HCT116 (cell line): ENCODE results near the gene ABR.

Experiments
- EZH2 ChIP-seq: fragments of 200-600 bp; sonication (generic); IDR thresholded peaks from 2 replicates; pipeline ENCODE4 v1.6.1; 2017; ENCODE audit warnings: antibody characterized with exemption, mixed run types
- EZH2phosphoT487 ChIP-seq: fragments of 200-600 bp; IDR thresholded peaks from 2 replicates; pipeline ENCODE4 v1.6.1; 2018; ENCODE audit warnings: antibody characterized with exemption, borderline replicate concordance
- RAD21 ChIP-seq: IDR thresholded peaks from 2 replicates; pipeline ENCODE4 v1.6.1; 2012; ENCODE audit warnings: low read depth, mild to moderate bottlenecking
- REST ChIP-seq: IDR thresholded peaks from 2 replicates; pipeline ENCODE4 v1.6.1; 2012; ENCODE audit warnings: low read depth
- SIN3A ChIP-seq: IDR thresholded peaks from 2 replicates; pipeline ENCODE4 v1.6.1; 2012; ENCODE audit warnings: low read depth
- TCF7L2 ChIP-seq: IDR thresholded peaks from 2 replicates; pipeline ENCODE4 v1.7.0; 2011; ENCODE audit warnings: borderline replicate concordance, inconsistent platforms; ENCODE audit not compliant: insufficient read depth, insufficient read length; ENCODE audit errors: extremely low read depth
- YY1 ChIP-seq: IDR thresholded peaks from 2 replicates; pipeline ENCODE4 v1.6.1; 2011; ENCODE audit warnings: low read length, low read depth, moderate library complexity, mild to moderate bottlenecking; ENCODE audit not compliant: insufficient replicate concordance; ENCODE audit errors: extremely low read depth
- TF ChIP-seq, protein P1 (sequence below), 3 experiments: fragments of 200-600 bp in 1 of 3; sonication (generic) in 1 of 3; IDR thresholded peaks in 2 of 3; conservative IDR thresholded peaks in 1 of 3; 2 replicates each; pipeline ENCODE4 v1.5.1; 2012 to 2017; ENCODE audit warnings: low read depth in 2 of 3, low read length in 2 of 3, antibody characterized with exemption in 1 of 3, borderline replicate concordance in 1 of 3, control low read depth in 1 of 3, mild to moderate bottlenecking in 1 of 3, mixed read lengths in 1 of 3, mixed run types in 1 of 3, moderate library complexity in 1 of 3; ENCODE audit not compliant: insufficient read depth in 1 of 3

DNA sequence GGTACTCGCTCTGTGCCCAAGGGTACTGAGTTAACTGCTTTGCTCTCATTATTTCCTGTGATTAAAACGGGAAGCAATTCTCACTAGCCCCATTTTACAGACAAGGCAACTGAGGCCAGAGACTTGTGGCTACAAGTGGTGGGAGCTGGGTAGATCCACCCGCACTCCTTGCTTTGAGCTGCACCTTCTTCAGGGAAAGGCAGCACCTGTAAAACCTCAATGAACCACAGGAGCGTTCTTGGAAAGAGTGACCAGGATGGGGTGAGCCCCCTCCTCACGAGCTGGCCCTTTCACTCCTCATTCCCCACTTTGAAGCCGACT lies 102.8 kb downstream of the ABR start:
- no peak for TF ChIP-seq REST
- TF ChIP-seq SIN3A, result no peak
- no peak for TF ChIP-seq YY1
- TF ChIP-seq EZH2phosphoT487, result no peak
- TF ChIP-seq RAD21, result no peak
- no peak for TF ChIP-seq EZH2
- TF ChIP-seq, protein P1, sequence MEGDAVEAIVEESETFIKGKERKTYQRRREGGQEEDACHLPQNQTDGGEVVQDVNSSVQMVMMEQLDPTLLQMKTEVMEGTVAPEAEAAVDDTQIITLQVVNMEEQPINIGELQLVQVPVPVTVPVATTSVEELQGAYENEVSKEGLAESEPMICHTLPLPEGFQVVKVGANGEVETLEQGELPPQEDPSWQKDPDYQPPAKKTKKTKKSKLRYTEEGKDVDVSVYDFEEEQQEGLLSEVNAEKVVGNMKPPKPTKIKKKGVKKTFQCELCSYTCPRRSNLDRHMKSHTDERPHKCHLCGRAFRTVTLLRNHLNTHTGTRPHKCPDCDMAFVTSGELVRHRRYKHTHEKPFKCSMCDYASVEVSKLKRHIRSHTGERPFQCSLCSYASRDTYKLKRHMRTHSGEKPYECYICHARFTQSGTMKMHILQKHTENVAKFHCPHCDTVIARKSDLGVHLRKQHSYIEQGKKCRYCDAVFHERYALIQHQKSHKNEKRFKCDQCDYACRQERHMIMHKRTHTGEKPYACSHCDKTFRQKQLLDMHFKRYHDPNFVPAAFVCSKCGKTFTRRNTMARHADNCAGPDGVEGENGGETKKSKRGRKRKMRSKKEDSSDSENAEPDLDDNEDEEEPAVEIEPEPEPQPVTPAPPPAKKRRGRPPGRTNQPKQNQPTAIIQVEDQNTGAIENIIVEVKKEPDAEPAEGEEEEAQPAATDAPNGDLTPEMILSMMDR (IDR thresholded peaks at IDR 0.05 in 2 of 3, conservative IDR thresholded peaks at IDR 0.05 in 1 of 3; ENCODE audit: borderline replicate concordance in 1 of 3, insufficient read depth in 1 of 3, low read depth in 2 of 3, low read length in 2 of 3), result no peak
- TF ChIP-seq TCF7L2, result no peak
